RWPE1 (cell line): ENCODE measurements around the gene NADK2.

Experiments
- CTCF ChIA-PET: fragments of 350-600 bp; sonication (Branson Sonifier 250); formaldehyde crosslinking; extraction: SDS; loops from one replicate; lab custom pipeline; 2021; lab: Yijun Ruan, JAX
- POLR2A ChIA-PET: fragments of 400-600 bp; formaldehyde crosslinking; extraction: SDS; loops from one replicate; lab custom pipeline; 2020; ENCODE audit warnings: antibody characterized with exemption; ENCODE audit not compliant: low non-redundant PET; lab: Yijun Ruan, JAX
- DNase-seq: peaks from one replicate; pipeline ENCODE4 v3.0.0; 2012; ENCODE audit warnings: low spot score
- H3K27ac ChIP-seq: fragments of 450-650 bp; 2 replicates; pipeline ENCODE4 v1.5.1; 2017
- CTCF ChIP-seq: fragments of 450-650 bp; conservative IDR thresholded peaks from 2 replicates; pipeline ENCODE4 v1.5.1; 2017; ENCODE audit warnings: low read depth, mild to moderate bottlenecking

The NADK2 gene

GRCh38 chr5:36175043-36175442 is 66.7 kb downstream of the NADK2 start:
- H3K27ac ChIP-seq, result no peak overlapping the region
- no peak for DNase-seq
- ChIA-PET CTCF (interaction anchor here (0.7 kb wide), 1 partner anchor 270 kb away, joined by 3 read pairs; no protein-coding TSS in a partner anchor), POLR2A (no interaction called here)
- TF ChIP-seq CTCF, result no peak

DNA sequence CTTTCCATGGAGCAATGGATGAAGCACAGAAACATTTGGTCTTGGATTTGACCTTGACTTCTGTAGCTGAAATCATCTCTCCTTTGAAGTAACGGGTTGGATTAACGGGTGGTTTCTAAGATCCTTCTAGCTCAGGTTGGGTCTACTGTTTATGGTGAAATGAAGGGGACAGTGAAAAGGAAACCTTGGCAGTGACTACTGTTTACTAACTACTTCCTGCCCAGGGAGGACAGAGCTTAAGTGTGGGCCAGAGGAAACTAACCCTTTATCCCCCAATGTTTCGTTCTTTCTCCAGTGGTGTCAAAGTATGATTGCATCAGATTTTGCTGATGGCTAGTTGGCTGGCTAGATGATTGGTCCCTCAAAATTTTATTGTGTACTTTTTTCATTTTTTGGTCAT is 67.6 kb downstream of the NADK2 start:
- no peak overlapping the region for H3K27ac ChIP-seq
- TF ChIP-seq CTCF, result no peak
- no peak for DNase-seq
- POLR2A ChIA-PET, result no interaction called here
- CTCF ChIA-PET, result interaction anchor here (0.8 kb wide), 1 partner anchor 30 kb away, joined by 3 read pairs; no protein-coding TSS in a partner anchor

- CTCF ChIA-PET, result no interaction called here
- no peak overlapping the region for H3K27ac ChIP-seq
- TF ChIP-seq CTCF, result no peak
- POLR2A ChIA-PET, result no interaction called here
- no peak for DNase-seq
These were observed 68.3 kb downstream of the NADK2 start for GRCh38 chr5:36173426-36173825.

DNA sequence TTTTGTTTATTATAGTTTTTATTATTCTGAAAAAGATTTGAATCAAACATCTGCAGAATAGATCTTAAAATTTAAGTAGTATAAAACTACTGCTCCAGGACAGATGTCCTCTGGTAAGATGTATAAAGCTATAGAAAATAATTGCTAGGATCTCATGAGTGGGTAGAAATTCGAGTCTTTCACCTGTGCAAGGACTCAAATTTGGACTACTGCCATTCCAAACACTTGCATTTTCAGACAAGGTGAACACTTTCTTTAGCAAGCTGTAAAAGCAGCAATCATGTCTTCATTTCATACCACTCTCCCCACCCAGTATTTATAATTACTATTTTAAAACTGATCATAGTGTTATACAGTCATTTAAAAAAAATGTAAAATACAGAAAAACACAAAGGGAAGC is 69.1 kb downstream of the NADK2 start:
- POLR2A ChIA-PET, result no interaction called here
- CTCF ChIA-PET, result interaction anchor here (0.5 to 0.7 kb wide), 3 partner anchors 20 to 136 kb away, joined by 3 to 4 read pairs (median 3); no protein-coding TSS in a partner anchor
- no peak overlapping the region for H3K27ac ChIP-seq
- TF ChIP-seq CTCF, result no peak
- DNase-seq, result no peak

DNA sequence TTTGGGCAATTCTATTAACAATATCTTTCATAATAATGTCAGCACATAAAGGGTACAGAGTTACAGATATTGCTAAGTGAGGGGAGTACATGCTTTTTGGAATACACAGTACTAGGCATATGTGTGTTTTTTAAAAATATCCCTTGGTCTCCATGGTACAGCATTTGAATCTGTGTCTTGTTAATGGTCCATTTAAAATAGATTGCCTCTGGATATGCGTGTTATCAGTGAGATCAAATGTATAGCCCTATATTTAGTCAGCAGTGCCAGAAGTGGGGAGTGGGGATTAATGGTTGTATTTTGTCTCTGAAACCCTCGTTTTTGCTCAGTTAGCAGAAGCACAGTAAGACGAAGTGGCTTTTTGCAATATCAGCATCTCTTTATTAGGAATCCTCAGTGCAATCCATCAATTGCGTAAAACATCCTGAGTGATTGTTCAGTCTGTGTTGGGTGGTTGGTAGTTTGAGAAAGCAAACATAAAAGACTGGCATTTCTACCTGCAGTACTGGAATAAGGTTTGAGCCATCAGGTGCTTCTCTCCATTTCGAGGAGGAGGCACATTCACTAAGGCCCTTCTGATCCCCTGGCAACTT is 70.8 kb downstream of the NADK2 start:
- TF ChIP-seq CTCF, result no peak
- ChIA-PET POLR2A (no interaction called here), CTCF (interaction anchor here (0.7 kb wide), 1 partner anchor 373 kb away, joined by 3 read pairs; no protein-coding TSS in a partner anchor)
- DNase-seq, result no peak
- no peak overlapping the region for H3K27ac ChIP-seq

- no peak for DNase-seq
- no peak for TF ChIP-seq CTCF
- no peak overlapping the region for H3K27ac ChIP-seq
- CTCF ChIA-PET, result no interaction called here
- POLR2A ChIA-PET, result no interaction called here
These were observed 73.0 kb downstream of the NADK2 start for GRCh38 chr5:36168737-36169136.
